ENCODE measurements around the gene TNC.

Gene TNC

DNA sequence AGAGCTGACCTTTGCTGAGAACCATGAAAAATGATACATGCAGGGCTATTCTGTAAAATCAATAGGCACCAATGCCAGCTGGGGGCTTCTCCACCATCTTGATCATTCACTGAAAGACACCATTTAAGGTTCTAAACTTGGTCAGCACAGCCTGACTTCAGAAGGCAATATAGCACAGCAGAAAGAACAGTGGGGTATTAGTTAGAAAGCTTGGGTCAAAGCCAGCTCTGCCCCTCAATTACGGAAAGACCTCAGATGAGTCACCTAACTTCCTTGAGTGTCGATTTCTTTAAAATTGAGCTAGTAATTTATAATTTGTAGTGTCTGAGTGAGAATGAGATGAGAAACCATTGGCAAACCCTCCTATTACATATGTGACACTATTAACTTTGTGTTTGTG is 3.4 kb downstream of the TNC start:
- H3K9me3 ChIP-seq (ENCODE audit: insufficient read depth, low read length): no peaks in the 10 kb centered on the region
- H3K4me3 ChIP-seq (ENCODE audit: insufficient read depth, low read length, poor library complexity, severe bottlenecking): no peak overlapping the region
- H3K4me2 ChIP-seq (ENCODE audit: low read depth, low read length, poor library complexity, severe bottlenecking): no peak overlapping the region
- H3K27ac ChIP-seq (ENCODE audit: low read depth, low read length): no peak overlapping the region
- H2AFZ ChIP-seq (ENCODE audit: low read depth, low read length, severe bottlenecking): no peak overlapping the region
- no peaks in the 10 kb centered on the region for H3K9me2 ChIP-seq (replicated peaks; ENCODE audit: insufficient read depth, low read length)
- no peaks in the 10 kb centered on the region for H3K79me2 ChIP-seq (ENCODE audit: insufficient read depth, low read length)
- no peaks in the 10 kb centered on the region for H4K20me1 ChIP-seq (ENCODE audit: low read depth, low read length)
- H3F3A ChIP-seq (ENCODE audit: insufficient read depth): no peaks in the 10 kb centered on the region
- no peak for TF ChIP-seq EZH2phosphoT487 (conservative IDR thresholded peaks at IDR 0.05; ENCODE audit: low read length)
- TF ChIP-seq, protein P1, sequence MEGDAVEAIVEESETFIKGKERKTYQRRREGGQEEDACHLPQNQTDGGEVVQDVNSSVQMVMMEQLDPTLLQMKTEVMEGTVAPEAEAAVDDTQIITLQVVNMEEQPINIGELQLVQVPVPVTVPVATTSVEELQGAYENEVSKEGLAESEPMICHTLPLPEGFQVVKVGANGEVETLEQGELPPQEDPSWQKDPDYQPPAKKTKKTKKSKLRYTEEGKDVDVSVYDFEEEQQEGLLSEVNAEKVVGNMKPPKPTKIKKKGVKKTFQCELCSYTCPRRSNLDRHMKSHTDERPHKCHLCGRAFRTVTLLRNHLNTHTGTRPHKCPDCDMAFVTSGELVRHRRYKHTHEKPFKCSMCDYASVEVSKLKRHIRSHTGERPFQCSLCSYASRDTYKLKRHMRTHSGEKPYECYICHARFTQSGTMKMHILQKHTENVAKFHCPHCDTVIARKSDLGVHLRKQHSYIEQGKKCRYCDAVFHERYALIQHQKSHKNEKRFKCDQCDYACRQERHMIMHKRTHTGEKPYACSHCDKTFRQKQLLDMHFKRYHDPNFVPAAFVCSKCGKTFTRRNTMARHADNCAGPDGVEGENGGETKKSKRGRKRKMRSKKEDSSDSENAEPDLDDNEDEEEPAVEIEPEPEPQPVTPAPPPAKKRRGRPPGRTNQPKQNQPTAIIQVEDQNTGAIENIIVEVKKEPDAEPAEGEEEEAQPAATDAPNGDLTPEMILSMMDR (IDR thresholded peaks at IDR 0.05; ENCODE audit: insufficient read depth, low read length, poor library complexity, severe bottlenecking): no peak
- H3K27me3 ChIP-seq (ENCODE audit: low read length): no peaks in the 10 kb centered on the region
- no peak overlapping the region for H3K9ac ChIP-seq (ENCODE audit: low read length)
- no peaks in the 10 kb centered on the region for H3K36me3 ChIP-seq (ENCODE audit: low read length)

DNA sequence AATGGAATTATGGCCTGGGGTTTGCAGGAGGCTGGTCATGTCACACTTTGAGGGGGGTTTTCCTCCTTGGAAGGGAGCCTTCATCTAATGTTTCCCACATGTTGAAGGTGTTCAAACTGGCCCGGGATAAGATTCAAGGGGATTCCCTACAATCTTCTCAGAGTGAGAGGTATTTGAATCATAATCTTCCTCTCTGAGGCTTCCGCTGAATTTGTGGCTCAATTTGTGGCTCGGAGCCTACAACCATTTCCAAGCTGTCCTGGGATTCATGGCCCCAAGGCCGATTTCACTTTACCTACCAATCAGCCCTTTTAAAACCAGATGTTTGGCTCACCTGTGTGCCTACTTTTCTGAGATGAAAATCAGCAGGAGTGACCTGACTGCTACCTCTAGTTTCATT is 3.9 kb downstream of the TNC start:
- no peaks in the 10 kb centered on the region for H4K20me1 ChIP-seq (ENCODE audit: low read depth, low read length)
- TF ChIP-seq, protein P1 (IDR thresholded peaks at IDR 0.05; ENCODE audit: insufficient read depth, low read length, poor library complexity, severe bottlenecking): no peak
- no peak for TF ChIP-seq EZH2phosphoT487 (conservative IDR thresholded peaks at IDR 0.05; ENCODE audit: low read length)
- no peak overlapping the region for H3K9ac ChIP-seq (ENCODE audit: low read length)
- no peaks in the 10 kb centered on the region for H3K36me3 ChIP-seq (ENCODE audit: low read length)
- H3K4me3 ChIP-seq (ENCODE audit: insufficient read depth, low read length, poor library complexity, severe bottlenecking): no peak overlapping the region
- no peak overlapping the region for H2AFZ ChIP-seq (ENCODE audit: low read depth, low read length, severe bottlenecking)
- no peaks in the 10 kb centered on the region for H3K9me3 ChIP-seq (ENCODE audit: insufficient read depth, low read length)
- no peaks in the 10 kb centered on the region for H3F3A ChIP-seq (ENCODE audit: insufficient read depth)
- no peak overlapping the region for H3K27ac ChIP-seq (ENCODE audit: low read depth, low read length)
- H3K9me2 ChIP-seq (replicated peaks; ENCODE audit: insufficient read depth, low read length): no peaks in the 10 kb centered on the region
- no peaks in the 10 kb centered on the region for H3K27me3 ChIP-seq (ENCODE audit: low read length)
- H3K79me2 ChIP-seq (ENCODE audit: insufficient read depth, low read length): no peaks in the 10 kb centered on the region
- H3K4me2 ChIP-seq (ENCODE audit: low read depth, low read length, poor library complexity, severe bottlenecking): no peak overlapping the region

DNA sequence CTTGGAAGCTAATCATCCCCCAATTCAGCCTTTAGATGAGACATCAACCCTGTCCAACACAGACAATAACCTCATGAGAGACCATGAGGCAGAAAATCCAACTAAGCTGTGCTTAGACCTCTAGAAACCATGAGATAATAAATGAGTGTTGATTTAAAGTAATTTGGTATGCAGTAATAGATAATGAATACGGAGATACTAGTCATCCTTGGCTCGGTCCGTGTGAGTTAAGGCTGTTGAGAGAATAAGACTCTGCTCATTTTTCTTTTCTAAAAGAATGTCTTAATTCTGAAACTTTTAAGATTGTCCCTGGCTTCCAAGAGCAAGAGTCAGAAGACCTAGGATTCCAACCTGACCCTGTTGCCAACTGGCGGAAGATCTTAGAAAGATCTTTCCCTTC is 6.1 kb downstream of the TNC start:
- Histone ChIP-seq H2AFZ (ENCODE audit: low read depth, low read length, severe bottlenecking) (no peak overlapping the region), H3K9me2 (replicated peaks; ENCODE audit: insufficient read depth, low read length) (no peaks in the 10 kb centered on the region), H3K9ac (ENCODE audit: low read length) (no peak overlapping the region), H4K20me1 (ENCODE audit: low read depth, low read length) (no peaks in the 10 kb centered on the region), H3K79me2 (ENCODE audit: insufficient read depth, low read length) (no peaks in the 10 kb centered on the region), H3K4me3 (ENCODE audit: insufficient read depth, low read length, poor library complexity, severe bottlenecking) (no peak overlapping the region), H3K36me3 (ENCODE audit: low read length) (no peaks in the 10 kb centered on the region), H3K27me3 (ENCODE audit: low read length) (no peaks in the 10 kb centered on the region), H3K9me3 (ENCODE audit: insufficient read depth, low read length) (no peaks in the 10 kb centered on the region), H3K27ac (ENCODE audit: low read depth, low read length) (no peak overlapping the region), H3F3A (ENCODE audit: insufficient read depth) (no peaks in the 10 kb centered on the region), H3K4me2 (ENCODE audit: low read depth, low read length, poor library complexity, severe bottlenecking) (no peak overlapping the region)
- TF ChIP-seq EZH2phosphoT487 (conservative IDR thresholded peaks at IDR 0.05; ENCODE audit: low read length): no peak
- TF ChIP-seq, protein P1 (IDR thresholded peaks at IDR 0.05; ENCODE audit: insufficient read depth, low read length, poor library complexity, severe bottlenecking): no peak

All from SU-DHL-6 (cell line).